Thoracic aorta (tissue), 2 donors: Measurements from ENCODE around the gene PPP4R1. TPM values are rescaled to one million over a fixed set of nuclear protein-coding genes. Genes with fewer than 3 reads are reported as not detected.

Experiments
- ATAC-seq: fragments of 150-250 bp; one replicate; pipeline ENCODE4 v1.8.0; 2017; ENCODE audit warnings: low read depth; ENCODE audit not compliant: insufficient number of reproducible peaks, low FRiP score
- DNase-seq: peaks from one replicate; pipeline ENCODE4 v3.0.0-alpha.2; 2020; ENCODE audit warnings: low spot score
- H3K27ac ChIP-seq, 2 donors: fragments of 200-600 bp; sonication (generic); 1 replicate in 1 of 2; 2 replicates in 1 of 2; pipeline ENCODE4 v1.5.1; 2016; ENCODE audit warnings: mild to moderate bottlenecking in 2 of 2, moderate library complexity in 2 of 2
- H3K27me3 ChIP-seq: fragments of 200-600 bp; sonication (generic); replicated peaks from 2 replicates; pipeline ENCODE4 v1.6.0; 2016; ENCODE audit warnings: mild to moderate bottlenecking; ENCODE audit not compliant: insufficient read depth
- H3K36me3 ChIP-seq: fragments of 200-600 bp; sonication (generic); one replicate; pipeline ENCODE4 v1.5.1; 2016
- H3K4me1 ChIP-seq, 2 donors: fragments of 200-600 bp; sonication (generic); 1 replicate in 1 of 2; 2 replicates in 1 of 2; pipeline versions ENCODE4 v1.5.1 to v1.6.0; 2016; ENCODE audit warnings: low read depth in 2 of 2, mild to moderate bottlenecking in 1 of 2; ENCODE audit not compliant: control insufficient read depth in 1 of 2
- H3K4me3 ChIP-seq: fragments of 200-600 bp; sonication (generic); 2 replicates; pipeline ENCODE4 v1.5.1; 2016; ENCODE audit warnings: mild to moderate bottlenecking
- H3K9me3 ChIP-seq: fragments of 200-600 bp; sonication (generic); 2 replicates; pipeline ENCODE4 v1.5.1; 2016
- CTCF ChIP-seq: fragments of 200-600 bp; sonication (generic); IDR thresholded peaks from one replicate; pipeline ENCODE4 v1.5.1; 2019; ENCODE audit warnings: antibody characterized with exemption
- total RNA-seq, 2 donors: library from RNA; depleted of rRNA; stranded (reverse); fragments of >200 nt; gene quantifications; one replicate each; pipeline versions ENCODE4 v1.1.0 to v1.2.3, GENCODE V29; 2016

Gene PPP4R1
- total RNA-seq, 2 donors from 2014 or later: 89.3 to 121 TPM

- Histone ChIP-seq H3K27ac (peak overlapping the region; percentile 65 to 76), H3K27me3 (no peaks in the 10 kb centered on the region), H3K4me1 (peaks cover 3 to 20% of the 10 kb centered on the region in 2 donors), H3K9me3 (no peaks in the 10 kb centered on the region), H3K4me3 (no peak overlapping the region), H3K36me3 (peaks cover 19% of the 10 kb centered on the region)
- TF ChIP-seq CTCF: no peak
- ATAC-seq (no peak), DNase-seq (no peak)
Measured at GRCh38 chr18:9536354-9537152, 77.8 kb downstream of the PPP4R1 start.

GRCh38 chr18:9535430-9535991, 78.8 kb downstream of the PPP4R1 start:
- ATAC-seq (peak; percentile 30), DNase-seq (no peak)
- no peak for TF ChIP-seq CTCF
- H3K27me3 ChIP-seq: no peaks in the 10 kb centered on the region
- no peaks in the 10 kb centered on the region for H3K9me3 ChIP-seq
- H3K36me3 ChIP-seq: peaks cover 23% of the 10 kb centered on the region
- peaks cover 3 to 20% of the 10 kb centered on the region in 2 donors for H3K4me1 ChIP-seq
- peak overlapping the region; percentile 65 to 76 for H3K27ac ChIP-seq
- peak overlapping the region; percentile 64 for H3K4me3 ChIP-seq

GRCh38 chr18:9534844-9535243, 79.5 kb downstream of the PPP4R1 start:
- Histone ChIP-seq H3K4me1 (peaks cover 3 to 20% of the 10 kb centered on the region in 2 donors), H3K9me3 (no peaks in the 10 kb centered on the region), H3K4me3 (peak overlapping the region; percentile 64), H3K27me3 (no peaks in the 10 kb centered on the region), H3K36me3 (peaks cover 23% of the 10 kb centered on the region), H3K27ac (peak overlapping the region; percentile 65 to 76)
- TF ChIP-seq CTCF: no peak
- ATAC-seq (no peak), DNase-seq (no peak)

- ATAC-seq (no peak), DNase-seq (no peak)
- H3K27me3 ChIP-seq: no peaks in the 10 kb centered on the region
- H3K27ac ChIP-seq: no peak overlapping the region
- peaks cover 3 to 20% of the 10 kb centered on the region in 2 donors for H3K4me1 ChIP-seq
- no peaks in the 10 kb centered on the region for H3K9me3 ChIP-seq
- no peak for TF ChIP-seq CTCF
- peaks cover 26% of the 10 kb centered on the region for H3K36me3 ChIP-seq
- no peak overlapping the region for H3K4me3 ChIP-seq
Measured at GRCh38 chr18:9531791-9532410, 82.5 kb downstream of the PPP4R1 start.
